ENCODE measurements around the gene MRPL2.
A peak's percentile ranks its signal among the peaks of the same experiment; 100 is the strongest.

DNA sequence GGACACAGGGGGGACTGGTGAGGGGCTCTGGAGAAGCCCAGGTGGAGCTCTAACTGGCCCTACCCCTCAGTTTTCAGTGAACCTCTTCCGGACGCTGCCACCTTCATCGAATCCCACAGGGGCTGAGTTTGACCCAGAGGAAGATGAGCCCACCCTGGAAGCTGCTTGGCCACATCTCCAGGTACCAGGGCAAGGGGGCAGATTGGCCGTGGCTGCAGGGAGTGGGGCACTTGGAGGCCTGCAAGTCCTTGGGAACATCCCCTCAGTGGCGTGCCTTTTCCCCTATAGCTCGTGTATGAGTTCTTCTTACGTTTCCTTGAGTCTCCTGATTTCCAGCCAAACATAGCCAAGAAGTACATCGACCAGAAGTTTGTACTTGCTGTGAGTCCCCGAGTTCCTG, 52.1 kb downstream of the MRPL2 start:
- TF ChIP-seq POLR2AphosphoS5 (IDR thresholded peaks at IDR 0.05) (no peak), POLR2A (IDR thresholded peaks at IDR 0.05) (peak in 1 of 2 donors; percentile 9)
